Activated T-helper 17 cell treated with anti-CD3 and anti-CD28 coated beads, Interleukin-2, amount 50 U/mL, for 72 hours (primary cell): ENCODE measurements around the gene LKAAEAR1. TPM values are rescaled to one million over a fixed set of nuclear protein-coding genes. Genes with fewer than 3 reads are reported as not detected.
A peak's percentile ranks its signal among the peaks of the same experiment; 100 is the strongest.

Experiments
- ATAC-seq: fragments of 150-1000 bp; cut with Tn5 transposase; replicated peaks from 2 replicates; pipeline ENCODE4 v1.10.0; 2021; ENCODE audit warnings: mild to moderate bottlenecking, moderate library complexity
- H3K27ac Mint-ChIP-seq: one replicate; pipeline ENCODE4 v1.8.0; 2022; ENCODE audit warnings: mixed read lengths
- H3K27me3 Mint-ChIP-seq: one replicate; pipeline ENCODE4 v1.8.0; 2022; ENCODE audit warnings: mixed read lengths
- H3K36me3 Mint-ChIP-seq: one replicate; pipeline ENCODE4 v1.8.0; 2022; ENCODE audit warnings: low read depth, mild to moderate bottlenecking, mixed read lengths
- H3K4me1 Mint-ChIP-seq: one replicate; pipeline ENCODE4 v1.8.0; 2022; ENCODE audit warnings: mixed read lengths
- H3K4me3 Mint-ChIP-seq: one replicate; pipeline ENCODE4 v1.8.0; 2022; ENCODE audit warnings: mild to moderate bottlenecking, mixed read lengths
- H3K9me3 Mint-ChIP-seq: one replicate; pipeline ENCODE4 v1.8.0; 2022; ENCODE audit warnings: mixed read lengths
- total RNA-seq, 2 donors: library from RNA; stranded (reverse); gene quantifications; one replicate each; pipeline ENCODE4 v1.2.3, GENCODE V29; 2022

The LKAAEAR1 gene
- total RNA-seq, 2 donors from 2014 or later = 0.71 TPM; not detected in 1

DNA sequence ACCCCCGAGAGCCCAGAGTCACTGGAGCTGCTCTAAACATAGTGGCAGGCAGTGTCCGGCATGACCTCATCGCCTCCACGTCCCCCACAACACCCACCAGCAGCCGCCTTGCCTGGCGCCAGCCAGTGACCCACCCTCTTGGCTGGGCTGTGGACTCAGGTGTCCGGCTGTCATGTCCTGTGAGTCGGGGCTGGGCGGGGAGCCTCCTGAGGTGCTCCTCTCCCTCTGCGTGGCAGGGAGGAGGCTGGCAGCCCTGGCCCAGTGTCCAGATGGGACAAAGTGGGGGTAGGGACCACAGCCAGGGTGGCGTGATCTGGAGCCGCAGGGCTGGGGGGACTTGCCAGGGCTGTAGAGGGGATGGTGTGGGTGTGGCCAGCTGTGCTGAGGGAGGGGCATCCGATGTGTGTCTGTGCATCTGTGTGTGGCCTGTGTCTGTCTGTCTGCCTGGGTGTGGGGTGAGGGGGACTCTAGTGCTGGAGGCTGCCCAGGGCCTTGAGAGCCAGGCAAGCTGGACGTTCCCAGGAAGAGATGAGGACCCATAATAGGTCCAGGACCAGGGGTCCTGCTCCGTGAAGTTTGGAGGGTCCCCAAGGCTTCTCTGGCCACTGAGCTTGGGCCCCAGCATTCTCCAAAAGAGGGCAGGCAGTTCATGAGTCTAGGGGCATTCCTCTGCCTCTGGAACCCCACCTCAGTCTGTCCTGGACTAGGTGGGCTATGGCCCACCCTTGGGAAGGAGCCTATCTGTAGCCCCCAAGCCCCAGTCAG, 32.5 kb downstream of the LKAAEAR1 start:
- Mint-ChIP-seq H3K4me1 (peaks cover 4% of the 10 kb centered on the region), H3K4me3 (no peak overlapping the region), H3K27me3 (peaks cover 22% of the 10 kb centered on the region), H3K9me3 (no peaks in the 10 kb centered on the region), H3K36me3 (no peaks in the 10 kb centered on the region), H3K27ac (no peak overlapping the region)
- no peak for ATAC-seq

DNA sequence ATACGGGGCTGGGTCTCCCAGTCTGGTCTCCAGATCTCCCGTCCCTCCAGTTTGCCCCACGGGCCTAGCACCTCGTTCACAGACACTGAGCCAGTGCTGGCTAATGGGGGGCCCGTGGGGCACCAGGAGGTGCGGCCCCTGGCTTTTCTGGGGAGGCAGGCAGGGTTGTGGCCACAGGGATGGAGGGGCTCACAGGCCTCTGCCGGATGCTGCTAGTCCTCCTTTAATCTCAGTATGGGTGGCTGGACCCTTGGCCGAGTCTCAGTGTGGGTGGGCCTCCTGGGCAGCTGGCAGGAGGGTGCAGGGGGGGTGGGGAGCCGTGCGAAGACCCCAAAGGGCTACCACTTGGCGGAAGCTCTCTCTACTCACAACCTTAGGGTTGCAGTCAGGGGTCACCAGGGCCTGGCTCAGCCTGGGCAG, 33.2 kb downstream of the LKAAEAR1 start:
- H3K27me3 Mint-ChIP-seq = peaks cover 28% of the 10 kb centered on the region
- H3K4me3 Mint-ChIP-seq = no peak overlapping the region
- H3K4me1 Mint-ChIP-seq = peaks cover 4% of the 10 kb centered on the region
- H3K27ac Mint-ChIP-seq = no peak overlapping the region
- H3K9me3 Mint-ChIP-seq = no peaks in the 10 kb centered on the region
- no peak for ATAC-seq
- no peaks in the 10 kb centered on the region for H3K36me3 Mint-ChIP-seq

DNA sequence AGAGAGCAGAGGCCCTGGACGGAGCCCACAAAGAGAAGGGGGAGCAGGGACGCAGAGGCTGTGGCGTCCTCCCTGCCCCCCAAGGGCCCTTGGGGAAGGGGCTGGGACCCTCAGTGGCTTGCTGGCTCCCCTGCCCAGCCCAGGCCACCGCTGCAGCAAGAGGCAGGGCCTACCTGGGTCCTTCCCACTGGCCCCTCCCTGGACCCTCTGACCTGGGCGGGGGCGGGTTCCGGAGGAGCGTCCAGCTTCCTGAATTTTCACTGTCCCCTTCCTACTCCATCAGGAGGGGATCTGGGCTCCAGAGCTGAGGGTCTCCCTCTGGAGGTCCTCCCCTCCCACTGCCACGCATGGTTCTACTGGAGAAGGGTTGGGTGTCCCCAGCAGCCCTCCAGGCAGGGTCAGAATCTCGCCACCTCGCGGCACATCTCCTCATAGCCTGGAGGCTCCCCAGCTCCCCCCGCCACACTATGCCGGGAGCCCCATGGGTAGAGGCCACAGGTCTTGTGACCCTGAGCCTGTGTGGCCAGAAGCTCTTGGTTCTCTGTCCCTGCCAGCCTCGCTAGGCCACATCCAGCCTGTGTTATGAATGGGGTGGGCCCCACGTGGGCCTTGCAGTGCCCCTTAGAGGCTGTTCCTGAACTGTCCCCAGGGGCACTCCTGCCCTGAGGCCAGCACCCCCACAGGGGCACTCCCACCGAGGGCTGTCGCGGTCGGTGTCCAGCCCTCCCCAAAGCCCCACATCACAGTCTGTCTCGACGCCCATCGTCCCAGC, 33.8 kb downstream of the LKAAEAR1 start:
- Mint-ChIP-seq H3K27ac (no peak overlapping the region), H3K27me3 (peaks cover 30% of the 10 kb centered on the region), H3K36me3 (no peaks in the 10 kb centered on the region), H3K4me3 (peak overlapping the region; percentile 17), H3K9me3 (no peaks in the 10 kb centered on the region), H3K4me1 (peaks cover 4% of the 10 kb centered on the region)
- no peak for ATAC-seq

DNA sequence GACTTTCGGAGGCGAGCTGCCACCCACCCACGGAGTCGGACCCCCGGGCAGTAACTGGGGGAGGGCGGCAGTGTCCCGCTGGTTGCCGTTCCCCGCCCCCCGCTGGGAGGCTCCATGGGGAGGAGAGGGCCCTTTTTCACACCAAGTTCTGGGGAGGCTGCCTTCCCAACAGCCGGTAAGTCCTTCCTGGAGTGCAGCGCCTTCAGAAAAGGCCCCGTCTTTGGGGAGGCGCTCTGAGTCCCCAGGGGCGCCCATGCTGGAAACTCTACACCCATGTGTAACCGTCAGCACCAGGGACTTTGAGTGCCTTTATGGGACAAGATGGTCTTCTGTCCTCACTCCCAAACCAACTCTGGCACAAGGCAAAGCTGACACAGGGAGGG, 34.3 kb downstream of the LKAAEAR1 start:
- Mint-ChIP-seq H3K36me3 (no peaks in the 10 kb centered on the region), H3K4me1 (peaks cover 4% of the 10 kb centered on the region), H3K27ac (no peak overlapping the region), H3K4me3 (peak overlapping the region; percentile 17), H3K9me3 (no peaks in the 10 kb centered on the region), H3K27me3 (peaks cover 30% of the 10 kb centered on the region)
- no peak for ATAC-seq

GRCh38 chr20:64049060-64049877, 34.9 kb downstream of the LKAAEAR1 start, which contains the start of gene SOX18:
Gene SOX18 (minus strand): TSS chr20:64049639. CDS start chr20:64049516, 123 bp downstream.
- ATAC-seq = peak; percentile 67
- no peak within 1 kb of the TSS for H3K27ac Mint-ChIP-seq
- peaks cover 30% of the 10 kb centered on the region for H3K27me3 Mint-ChIP-seq
- H3K36me3 Mint-ChIP-seq = no peaks in the 10 kb centered on the region
- peaks cover 4% of the 10 kb centered on the region for H3K4me1 Mint-ChIP-seq
- no peaks in the 10 kb centered on the region for H3K9me3 Mint-ChIP-seq
- H3K4me3 Mint-ChIP-seq = peak within 1 kb of the TSS; percentile 17

DNA sequence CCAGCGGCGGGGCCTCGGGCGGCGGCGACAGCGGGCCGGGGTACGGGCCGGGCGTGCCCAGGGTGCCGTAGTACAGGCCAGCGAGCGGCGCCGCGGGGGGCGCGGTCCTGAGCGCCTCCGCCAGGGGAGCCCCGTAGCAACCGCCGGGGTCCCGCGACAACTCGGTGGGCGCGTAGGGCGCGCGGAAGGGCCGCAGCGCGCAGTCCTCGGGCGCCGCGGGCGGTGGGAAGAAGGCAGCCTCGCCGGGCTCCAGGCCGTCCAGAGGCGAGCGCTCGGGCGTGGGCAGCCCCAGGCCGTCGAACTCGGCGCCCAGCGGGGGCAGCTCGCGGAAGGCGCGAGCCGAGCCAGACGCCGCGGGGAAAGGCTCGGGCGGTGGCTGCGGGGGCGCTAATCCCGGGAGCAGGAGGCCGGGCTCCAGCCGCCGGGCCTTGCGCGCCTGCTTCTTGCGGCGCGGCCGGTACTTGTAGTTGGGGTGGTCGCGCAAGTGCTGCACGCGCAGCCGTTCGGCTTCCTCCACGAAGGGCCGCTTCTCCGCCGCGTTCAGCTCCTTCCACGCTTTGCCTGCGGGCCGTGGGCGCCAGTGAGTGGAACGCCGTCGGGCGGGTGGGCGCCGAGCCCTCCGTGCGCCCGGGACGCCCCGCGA, 35.7 kb downstream of the LKAAEAR1 start:
- H3K4me3 Mint-ChIP-seq = no peak overlapping the region
- H3K4me1 Mint-ChIP-seq = peaks cover 3% of the 10 kb centered on the region
- no peaks in the 10 kb centered on the region for H3K36me3 Mint-ChIP-seq
- H3K9me3 Mint-ChIP-seq = no peaks in the 10 kb centered on the region
- ATAC-seq = no peak
- no peak overlapping the region for H3K27ac Mint-ChIP-seq
- H3K27me3 Mint-ChIP-seq = peaks cover 28% of the 10 kb centered on the region

GRCh38 chr20:64047968-64048401, 36.2 kb downstream of the LKAAEAR1 start:
- Mint-ChIP-seq H3K9me3 (no peaks in the 10 kb centered on the region), H3K36me3 (no peaks in the 10 kb centered on the region), H3K27ac (no peak overlapping the region), H3K4me3 (no peak overlapping the region), H3K4me1 (no peaks in the 10 kb centered on the region), H3K27me3 (peaks cover 22% of the 10 kb centered on the region)
- no peak for ATAC-seq

GRCh38 chr20:64047046-64047389, 37.2 kb downstream of the LKAAEAR1 start:
- Mint-ChIP-seq H3K4me1 (no peaks in the 10 kb centered on the region), H3K36me3 (no peaks in the 10 kb centered on the region), H3K27ac (no peak overlapping the region), H3K27me3 (peaks cover 22% of the 10 kb centered on the region), H3K4me3 (no peak overlapping the region), H3K9me3 (no peaks in the 10 kb centered on the region)
- no peak for ATAC-seq

GRCh38 chr20:64045346-64046011, 38.7 kb downstream of the LKAAEAR1 start:
- Mint-ChIP-seq H3K27me3 (peaks cover 19% of the 10 kb centered on the region), H3K4me1 (no peaks in the 10 kb centered on the region), H3K36me3 (no peaks in the 10 kb centered on the region), H3K27ac (no peak overlapping the region), H3K9me3 (no peaks in the 10 kb centered on the region), H3K4me3 (no peak overlapping the region)
- ATAC-seq = no peak

DNA sequence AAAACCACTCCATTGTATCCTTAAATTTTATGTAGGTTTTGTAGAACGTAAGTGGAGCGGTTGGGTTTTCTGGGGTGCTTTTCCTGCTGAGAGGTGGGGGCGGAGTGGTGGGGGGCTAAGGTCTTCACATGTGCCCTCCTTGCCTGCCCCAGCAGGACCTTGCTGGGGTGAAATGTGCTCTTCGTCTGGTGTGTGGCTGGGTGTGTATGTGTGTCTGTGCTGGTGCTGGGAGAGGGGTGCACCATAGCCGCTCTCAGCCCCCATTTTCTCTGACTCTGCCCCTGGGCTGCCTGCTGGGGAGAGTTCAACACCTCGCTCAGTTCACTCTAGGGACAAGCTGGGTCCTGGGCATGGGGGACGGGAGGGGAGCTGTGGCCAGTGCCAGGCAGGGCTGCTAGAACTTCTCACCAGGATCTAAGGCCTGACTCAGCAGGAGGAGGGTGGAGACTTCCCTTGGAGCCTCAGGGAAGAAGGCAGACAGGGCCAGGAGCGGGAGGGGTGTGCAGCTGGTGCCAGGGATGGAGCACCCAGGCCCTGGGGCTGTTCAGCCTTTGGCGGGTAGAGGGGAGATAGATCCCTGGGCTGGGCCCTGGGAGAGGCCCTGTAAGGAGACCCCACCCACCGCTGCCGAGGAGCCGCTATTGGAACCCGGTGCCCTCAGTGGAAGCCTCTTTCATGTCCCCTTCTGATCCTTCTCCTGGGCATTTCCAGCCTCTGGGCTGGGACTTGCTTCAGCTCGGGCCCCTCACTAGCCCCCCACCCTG, 39.5 kb downstream of the LKAAEAR1 start:
- H3K27ac Mint-ChIP-seq = no peak overlapping the region
- no peak for ATAC-seq
- peaks cover 19% of the 10 kb centered on the region for H3K27me3 Mint-ChIP-seq
- H3K36me3 Mint-ChIP-seq = no peaks in the 10 kb centered on the region
- H3K9me3 Mint-ChIP-seq = no peaks in the 10 kb centered on the region
- H3K4me3 Mint-ChIP-seq = no peak overlapping the region
- peaks cover 4% of the 10 kb centered on the region for H3K4me1 Mint-ChIP-seq

GRCh38 chr20:64043768-64044167, 40.4 kb downstream of the LKAAEAR1 start:
- peak overlapping the region; percentile 56 for H3K27ac Mint-ChIP-seq

DNA sequence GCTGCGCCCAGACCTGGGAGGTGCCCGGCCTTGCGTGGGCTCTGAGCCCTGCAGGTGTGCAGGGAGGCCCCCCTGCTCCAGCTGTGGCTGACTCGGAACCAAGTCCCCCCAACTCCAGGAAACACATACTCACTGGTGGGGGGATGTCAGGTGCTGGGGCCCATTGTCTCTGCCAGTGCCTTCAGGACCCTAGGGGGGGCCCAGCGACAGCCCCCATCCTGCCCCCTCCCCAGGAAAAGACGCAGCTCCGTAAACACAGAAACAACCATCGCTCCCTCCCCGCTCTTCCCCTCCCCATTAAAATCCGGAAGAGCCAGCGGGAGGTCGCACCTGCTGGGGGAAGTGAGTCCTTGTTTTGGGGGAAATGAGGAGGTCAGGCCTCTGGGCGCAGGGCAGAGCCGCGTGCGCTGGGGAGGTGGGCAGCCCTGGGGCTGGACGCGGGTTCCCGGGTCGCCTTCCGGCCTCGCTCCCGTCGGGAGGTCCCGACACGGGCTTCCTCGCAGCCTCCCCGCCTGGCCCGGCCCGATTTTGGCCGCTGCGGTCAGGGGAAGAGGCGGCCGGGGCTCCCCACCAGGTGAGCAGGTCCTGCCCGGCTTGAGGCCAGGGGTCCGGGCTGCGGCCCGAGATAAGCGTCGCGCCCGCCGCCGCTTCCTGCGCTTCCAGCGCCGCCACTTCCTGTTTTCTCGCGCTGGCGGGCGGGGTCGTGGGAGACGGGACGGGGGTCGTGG, 42.0 kb downstream of the LKAAEAR1 start:
- H3K9me3 Mint-ChIP-seq = no peaks in the 10 kb centered on the region
- H3K27me3 Mint-ChIP-seq = peaks cover 13% of the 10 kb centered on the region
- H3K4me3 Mint-ChIP-seq = peak overlapping the region; percentile 69
- H3K4me1 Mint-ChIP-seq = peaks cover 7% of the 10 kb centered on the region
- H3K27ac Mint-ChIP-seq = no peak overlapping the region
- no peak for ATAC-seq
- H3K36me3 Mint-ChIP-seq = no peaks in the 10 kb centered on the region

More at GRCh38 chr20:64043768-64044167, 40.4 kb downstream of the LKAAEAR1 start:
- no peak for ATAC-seq
- H3K36me3 Mint-ChIP-seq = no peaks in the 10 kb centered on the region
- peaks cover 19% of the 10 kb centered on the region for H3K27me3 Mint-ChIP-seq
- H3K9me3 Mint-ChIP-seq = no peaks in the 10 kb centered on the region
- H3K4me3 Mint-ChIP-seq = peak overlapping the region; percentile 50
- H3K4me1 Mint-ChIP-seq = peaks cover 7% of the 10 kb centered on the region

DNA sequence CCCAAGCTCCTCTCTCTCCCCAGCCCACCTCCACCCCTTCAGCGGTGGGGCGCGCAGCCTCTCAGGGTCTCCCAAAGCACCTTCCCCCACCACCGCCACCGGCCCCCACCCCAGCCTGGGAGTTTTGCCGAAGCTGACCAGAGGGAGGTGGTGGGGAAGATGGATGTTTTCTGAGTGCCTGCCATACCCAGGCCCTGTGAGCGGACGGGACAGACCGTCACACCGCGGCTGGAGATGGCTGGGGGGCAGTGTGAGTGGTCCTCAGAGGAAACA, 42.5 kb downstream of the LKAAEAR1 start:
- no peak overlapping the region for H3K27ac Mint-ChIP-seq
- H3K27me3 Mint-ChIP-seq = peaks cover 8% of the 10 kb centered on the region
- ATAC-seq = no peak
- H3K36me3 Mint-ChIP-seq = no peaks in the 10 kb centered on the region
- H3K4me1 Mint-ChIP-seq = peaks cover 7% of the 10 kb centered on the region
- no peaks in the 10 kb centered on the region for H3K9me3 Mint-ChIP-seq
- H3K4me3 Mint-ChIP-seq = peak overlapping the region; percentile 69
